HG02623 (cell line): ENCODE results near the gene NQO2.
"Not testable (repeated sequence)": the region's sequence is repeated elsewhere in the genome, so short reads cannot be mapped to it uniquely, and the experiment has no call there.

Source experiments
- ATAC-seq: cut with Tn5 transposase; IDR thresholded peaks from one replicate; pipeline ENCODE4 v1.9.1; 2021; ENCODE audit warnings: moderate library complexity; ENCODE audit not compliant: unreplicated experiment

Gene NQO2

GRCh38 chr6:2970034-2970685, 29.5 kb upstream of the NQO2 start:
- no peak for ATAC-seq

DNA sequence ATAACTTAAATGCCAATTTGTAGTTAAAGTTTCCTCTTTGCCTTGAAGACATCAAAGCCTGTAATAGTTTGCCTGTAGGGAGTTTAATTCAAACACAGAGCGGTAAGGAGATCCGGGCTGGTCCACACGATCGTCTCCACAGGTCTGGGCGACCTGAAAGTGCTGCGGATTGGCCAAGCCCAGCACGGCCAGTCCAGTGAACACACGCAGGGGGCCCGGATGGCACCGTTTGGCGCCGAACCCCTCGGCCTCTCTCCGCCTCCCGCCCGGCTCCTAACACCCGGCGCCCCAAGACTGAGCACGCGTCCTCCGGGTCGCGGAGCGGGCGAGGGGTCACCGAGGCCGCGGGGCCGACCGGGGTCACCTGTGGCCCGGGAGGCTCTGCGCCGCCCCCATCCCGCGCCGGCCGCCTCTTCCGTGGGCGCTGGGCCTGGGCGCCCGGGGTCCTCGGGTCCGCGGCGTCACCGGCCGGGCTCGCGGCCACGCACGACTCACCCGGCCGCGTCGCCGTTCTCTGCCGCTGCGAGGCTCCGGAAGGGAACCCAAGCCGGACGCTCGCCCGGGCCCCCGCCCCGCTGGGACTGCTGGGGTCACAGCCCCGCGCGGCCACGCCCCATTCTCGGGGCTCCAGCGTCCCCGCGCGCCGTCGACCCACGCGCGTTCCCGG, 28.8 kb upstream of the NQO2 start:
- ATAC-seq, result no peak

GRCh38 chr6:2971420-2972218, 28.1 kb upstream of the NQO2 start, which contains the start of gene SERPINB6:
Gene SERPINB6, minus strand, starts transcription at chr6:2971567. Its CDS starts 12,235 bp downstream, at chr6:2959332.
- ATAC-seq, result no peak

DNA sequence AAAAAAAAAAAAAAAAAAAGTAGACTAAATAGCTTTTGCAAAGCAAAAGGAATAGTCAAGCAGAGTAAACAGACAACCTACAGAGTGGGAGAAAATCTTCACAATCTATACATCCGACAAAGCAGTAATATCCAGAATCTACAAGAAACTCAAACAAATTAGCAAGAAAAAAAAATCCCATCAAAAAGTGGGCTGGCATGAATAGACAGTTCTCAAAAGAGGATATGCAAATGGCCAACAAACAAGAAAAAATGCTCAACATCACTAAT, 27.5 kb upstream of the NQO2 start:
- not testable (repeated sequence) for ATAC-seq

GRCh38 chr6:2972685-2973084, 27.0 kb upstream of the NQO2 start:
- ATAC-seq, result not testable (repeated sequence)

DNA sequence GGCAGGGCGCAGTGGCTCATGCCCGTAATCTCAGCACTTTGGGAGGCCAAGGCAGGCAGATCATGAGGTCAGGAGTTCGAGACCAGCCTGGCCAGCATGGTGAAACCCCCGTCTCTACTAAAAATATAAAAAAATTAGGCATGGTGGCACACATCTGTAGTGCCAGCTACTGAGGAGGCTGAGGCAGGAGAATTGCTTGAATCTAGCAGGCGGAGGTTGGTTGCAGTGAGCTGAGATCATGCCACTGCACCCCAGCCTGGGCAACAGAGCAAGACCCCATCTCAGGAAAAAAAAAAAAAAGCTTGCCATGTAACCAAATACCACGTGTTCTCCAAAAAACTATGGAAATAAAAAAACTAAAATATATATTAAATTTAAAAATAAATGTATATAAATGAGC, 26.5 kb upstream of the NQO2 start:
- not testable (repeated sequence) for ATAC-seq

DNA sequence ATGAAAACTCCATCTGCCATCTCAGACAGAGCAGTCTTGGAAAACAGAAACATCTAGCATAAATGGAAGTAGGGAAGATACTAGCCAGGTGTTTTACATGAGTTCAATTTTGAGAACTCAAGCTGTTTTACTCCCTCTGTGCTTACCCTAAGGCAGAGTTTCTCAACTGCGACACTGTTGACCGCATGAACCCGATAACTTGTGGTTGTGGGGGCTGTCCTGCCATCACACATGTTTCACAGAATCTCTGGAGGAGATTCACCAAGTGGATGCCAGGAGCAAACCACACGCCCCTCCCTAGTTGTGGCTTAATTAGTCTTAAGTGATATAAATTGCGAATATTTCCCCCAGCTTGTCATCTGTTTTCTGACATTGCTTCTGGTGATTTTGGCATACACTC, 26.0 kb upstream of the NQO2 start:
- no peak for ATAC-seq

DNA sequence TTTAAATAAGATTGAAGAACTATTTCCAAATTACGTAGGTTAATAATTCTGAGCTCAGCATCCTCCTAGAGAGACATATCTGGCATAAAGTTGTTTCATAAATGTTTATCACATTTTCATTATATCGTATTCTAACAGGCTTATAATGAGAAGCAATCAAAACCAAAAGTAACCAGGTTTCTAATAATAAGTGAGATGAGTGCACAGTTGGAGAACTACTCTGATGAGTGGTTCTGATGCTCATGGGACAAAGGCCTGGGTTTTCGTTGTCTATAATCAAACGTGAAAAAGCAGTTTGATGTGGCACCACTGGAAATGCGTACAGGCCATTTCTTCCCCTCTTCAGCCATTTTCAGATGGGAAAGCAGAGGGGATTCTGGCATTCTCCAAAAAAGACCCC, 23.6 kb upstream of the NQO2 start:
- no peak for ATAC-seq

- no peak for ATAC-seq
These were observed 23.1 kb upstream of the NQO2 start for GRCh38 chr6:2976571-2977085.

GRCh38 chr6:2977290-2977689, 22.4 kb upstream of the NQO2 start:
- no peak for ATAC-seq

DNA sequence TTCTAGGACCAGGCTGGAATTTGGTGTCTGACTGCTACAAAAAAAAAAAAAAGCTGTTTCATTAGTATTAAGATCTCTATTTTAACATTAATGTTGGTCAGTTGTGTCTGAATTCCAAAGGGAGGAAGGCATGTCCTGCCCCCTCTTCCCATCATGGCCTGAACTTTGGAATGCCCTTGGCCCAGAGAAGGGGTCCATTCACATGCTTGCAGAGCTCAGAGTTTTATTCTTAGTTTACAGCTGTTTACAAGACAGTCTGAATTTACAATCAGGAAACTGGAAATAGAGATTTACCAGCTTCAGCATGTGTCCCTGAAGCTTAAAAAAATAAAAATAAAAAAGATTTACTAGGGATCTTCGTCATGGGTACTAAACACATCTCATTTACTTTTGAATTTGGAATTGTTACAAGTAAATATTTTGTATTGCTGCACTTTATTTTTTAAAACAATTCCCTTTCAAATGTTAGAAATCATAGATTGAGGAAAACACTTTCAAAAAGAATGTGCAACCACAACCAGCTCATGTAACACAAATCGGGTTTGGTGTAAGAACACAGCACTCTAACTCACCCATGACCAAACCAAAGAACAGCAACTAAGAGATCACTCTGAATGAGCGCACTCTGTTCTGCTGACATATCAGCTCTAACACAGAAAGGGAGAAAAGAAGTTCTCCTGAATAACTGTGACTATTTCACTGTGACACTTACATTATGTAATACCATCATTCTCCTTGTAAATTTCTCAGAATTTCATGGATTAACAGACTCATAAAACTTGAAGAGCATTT, 21.7 kb upstream of the NQO2 start:
- ATAC-seq, result no peak

GRCh38 chr6:2978923-2979322, 20.8 kb upstream of the NQO2 start:
- ATAC-seq, result no peak

GRCh38 chr6:2979819-2980464, 19.8 kb upstream of the NQO2 start:
- ATAC-seq, result no peak

- no peak for ATAC-seq
These were observed 19.2 kb upstream of the NQO2 start for GRCh38 chr6:2980465-2980855.

DNA sequence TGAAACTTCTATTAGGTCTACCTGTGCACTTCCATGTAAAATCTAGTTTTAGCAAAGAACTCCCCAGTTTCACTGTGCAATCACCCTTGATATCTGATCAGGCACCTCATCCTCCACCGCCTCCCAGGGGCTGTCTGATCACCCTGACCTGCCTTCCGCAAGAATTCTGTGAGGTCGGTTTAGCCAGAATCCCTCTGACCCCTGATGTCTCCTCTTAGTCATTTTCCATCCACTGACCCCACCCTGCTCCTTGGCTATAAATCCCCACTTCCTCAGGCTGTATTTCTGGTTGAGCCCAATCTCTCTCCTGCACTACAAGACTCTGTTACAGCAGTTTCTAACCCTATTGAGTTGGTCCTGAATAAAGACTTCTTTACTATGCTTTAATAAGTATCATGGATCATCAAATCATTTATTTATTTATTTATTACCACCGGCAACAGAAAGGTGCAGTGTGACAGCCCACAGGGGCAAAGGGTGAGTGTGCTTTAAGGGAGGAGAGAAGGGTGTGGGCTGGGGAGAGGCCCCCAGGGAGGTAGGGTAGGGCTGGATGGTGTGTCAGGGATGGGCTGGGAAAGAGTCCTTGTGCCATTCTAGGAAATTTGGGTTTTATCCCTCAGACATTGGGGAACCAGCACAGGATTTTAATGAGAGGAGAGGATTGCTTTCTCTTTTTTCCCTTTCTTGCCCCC, 17.1 kb upstream of the NQO2 start:
- ATAC-seq, result no peak

DNA sequence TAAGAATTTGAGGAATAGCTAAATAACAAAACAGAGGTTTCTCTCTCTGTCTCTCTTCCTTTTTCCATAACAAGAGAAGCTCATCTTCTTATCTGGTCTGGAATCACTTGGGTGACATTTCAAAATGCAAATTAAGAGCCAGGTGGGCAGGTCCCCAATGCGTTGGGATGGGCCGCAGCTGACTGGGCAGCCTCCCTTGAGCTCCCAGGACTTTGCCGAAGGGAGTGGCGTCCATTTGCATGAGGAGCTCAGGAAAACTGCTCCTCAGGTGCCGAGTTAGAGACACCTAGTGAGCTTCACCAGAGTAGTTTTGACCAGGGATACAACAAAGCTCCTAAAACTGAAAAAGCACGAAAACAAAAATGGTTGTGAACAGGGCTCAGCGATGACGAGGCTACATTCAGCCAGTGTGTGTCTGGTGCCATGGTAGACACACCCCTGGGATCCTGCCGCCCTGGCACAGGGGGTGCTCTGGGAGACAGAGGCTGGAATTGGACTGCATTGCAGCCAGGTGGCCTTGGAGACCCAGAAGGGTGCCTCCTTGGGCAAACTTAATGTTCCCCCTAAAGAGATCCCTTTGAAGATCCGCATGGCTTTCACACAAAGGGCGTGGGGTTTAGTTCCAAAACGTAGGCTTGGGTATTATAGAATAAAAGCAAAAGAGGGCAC, 14.8 kb upstream of the NQO2 start:
- ATAC-seq, result no peak

- ATAC-seq, result no peak
These were observed 12.9 kb upstream of the NQO2 start for GRCh38 chr6:2986722-2987221.

GRCh38 chr6:2988094-2988425, 11.6 kb upstream of the NQO2 start:
- ATAC-seq, result no peak
